ENCODE measurements around the gene SYNC.

The SYNC gene

DNA sequence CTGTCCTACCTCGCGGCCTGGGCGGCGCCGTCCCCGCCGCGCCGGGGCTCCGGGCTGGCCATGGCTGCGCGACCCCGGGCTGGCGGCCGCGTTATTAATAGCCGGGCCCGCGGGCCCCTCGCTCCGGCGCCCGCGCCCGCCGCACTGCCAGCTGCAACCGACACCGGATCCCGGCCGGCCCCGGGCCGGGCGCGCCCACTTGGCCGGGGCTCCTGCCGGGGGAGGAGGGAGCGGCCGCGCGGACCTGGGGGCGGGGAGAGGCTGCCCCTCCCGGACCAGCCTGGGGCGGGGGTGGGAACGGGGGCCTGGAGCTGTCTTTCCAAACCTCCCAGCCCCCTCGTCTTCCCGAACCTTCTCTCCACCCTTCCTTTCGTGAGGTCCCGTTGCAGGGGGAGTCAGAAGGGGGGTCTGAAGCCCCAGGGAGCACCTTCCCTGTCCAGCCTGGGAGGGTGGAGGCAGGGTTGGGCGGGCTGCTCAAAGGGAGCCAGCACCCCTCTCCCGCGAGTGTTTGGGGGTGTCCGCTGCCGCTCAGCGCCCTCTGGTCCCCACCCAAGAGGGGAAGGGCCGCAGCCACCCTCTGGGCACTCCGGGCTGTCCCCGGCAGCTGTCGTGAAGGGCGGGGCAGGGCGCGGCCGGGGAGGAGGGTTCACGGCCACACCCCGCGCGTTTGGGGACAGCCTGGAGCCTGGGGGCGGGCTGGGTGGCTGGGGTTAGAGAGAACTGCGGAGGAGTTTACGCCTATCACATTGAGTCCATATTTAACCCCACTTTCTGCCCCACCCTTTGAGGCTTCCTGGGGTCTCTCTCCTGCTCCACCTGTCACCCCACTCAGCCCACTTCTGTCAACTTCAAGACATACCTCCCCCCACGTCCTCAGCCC is at the start of gene SYNC:
SYNC (minus strand) TSS at position 172 of the 880 bp plus-strand sequence; CDS start at position 62, 110 bp downstream.
- TF ChIP-seq ZFX (IDR thresholded peaks at IDR 0.05) = no peak
- TF ChIP-seq, protein P1, sequence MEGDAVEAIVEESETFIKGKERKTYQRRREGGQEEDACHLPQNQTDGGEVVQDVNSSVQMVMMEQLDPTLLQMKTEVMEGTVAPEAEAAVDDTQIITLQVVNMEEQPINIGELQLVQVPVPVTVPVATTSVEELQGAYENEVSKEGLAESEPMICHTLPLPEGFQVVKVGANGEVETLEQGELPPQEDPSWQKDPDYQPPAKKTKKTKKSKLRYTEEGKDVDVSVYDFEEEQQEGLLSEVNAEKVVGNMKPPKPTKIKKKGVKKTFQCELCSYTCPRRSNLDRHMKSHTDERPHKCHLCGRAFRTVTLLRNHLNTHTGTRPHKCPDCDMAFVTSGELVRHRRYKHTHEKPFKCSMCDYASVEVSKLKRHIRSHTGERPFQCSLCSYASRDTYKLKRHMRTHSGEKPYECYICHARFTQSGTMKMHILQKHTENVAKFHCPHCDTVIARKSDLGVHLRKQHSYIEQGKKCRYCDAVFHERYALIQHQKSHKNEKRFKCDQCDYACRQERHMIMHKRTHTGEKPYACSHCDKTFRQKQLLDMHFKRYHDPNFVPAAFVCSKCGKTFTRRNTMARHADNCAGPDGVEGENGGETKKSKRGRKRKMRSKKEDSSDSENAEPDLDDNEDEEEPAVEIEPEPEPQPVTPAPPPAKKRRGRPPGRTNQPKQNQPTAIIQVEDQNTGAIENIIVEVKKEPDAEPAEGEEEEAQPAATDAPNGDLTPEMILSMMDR (conservative IDR thresholded peaks at IDR 0.05) = no peak
- no peak within 1 kb of the TSS for H3K27ac ChIP-seq

DNA sequence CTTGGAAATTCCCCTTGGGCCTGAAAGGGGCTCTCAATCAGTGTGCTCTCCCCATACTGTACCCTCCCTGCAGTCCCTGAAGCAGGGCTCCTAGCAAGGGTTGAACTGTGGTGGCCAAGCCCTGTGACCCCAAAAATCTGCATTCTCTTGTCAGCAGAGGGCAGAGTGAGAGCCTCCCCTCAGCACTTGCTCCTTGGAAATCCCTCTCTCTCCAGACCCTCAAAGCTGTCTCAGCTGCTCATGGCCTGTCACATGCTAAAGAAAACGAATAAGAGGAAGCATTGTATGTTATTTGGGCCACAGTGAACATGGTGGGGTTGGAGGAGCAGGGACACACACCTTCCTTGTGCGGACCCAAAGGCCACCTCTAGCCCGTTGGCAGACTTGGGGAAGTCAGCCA is 47.2 kb upstream of the SYNC start:
- TF ChIP-seq, protein P1 (conservative IDR thresholded peaks at IDR 0.05) = no peak
- no peak for TF ChIP-seq ZFX (IDR thresholded peaks at IDR 0.05)
- H3K27ac ChIP-seq = no peak overlapping the region

DNA sequence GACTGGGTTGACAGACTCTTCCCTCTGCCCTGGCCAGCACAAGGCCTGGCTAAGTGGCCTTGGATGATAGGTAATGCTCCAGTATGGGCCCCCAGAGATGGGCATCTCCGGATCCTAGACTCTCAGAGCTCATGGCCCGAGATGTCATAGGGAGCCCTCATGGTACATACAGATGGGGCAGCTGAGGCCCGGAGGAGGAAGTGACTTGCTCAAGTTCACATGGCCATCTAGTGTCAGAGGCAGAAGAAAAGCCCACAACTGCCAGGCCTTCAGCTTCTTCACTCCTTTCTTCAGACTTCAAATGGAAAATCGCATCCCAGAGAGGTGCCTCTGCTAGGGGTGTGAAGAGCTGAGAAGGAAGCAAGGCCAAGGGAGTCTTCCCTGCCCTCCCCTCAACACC is 46.8 kb upstream of the SYNC start:
- no peak overlapping the region for H3K27ac ChIP-seq

DNA sequence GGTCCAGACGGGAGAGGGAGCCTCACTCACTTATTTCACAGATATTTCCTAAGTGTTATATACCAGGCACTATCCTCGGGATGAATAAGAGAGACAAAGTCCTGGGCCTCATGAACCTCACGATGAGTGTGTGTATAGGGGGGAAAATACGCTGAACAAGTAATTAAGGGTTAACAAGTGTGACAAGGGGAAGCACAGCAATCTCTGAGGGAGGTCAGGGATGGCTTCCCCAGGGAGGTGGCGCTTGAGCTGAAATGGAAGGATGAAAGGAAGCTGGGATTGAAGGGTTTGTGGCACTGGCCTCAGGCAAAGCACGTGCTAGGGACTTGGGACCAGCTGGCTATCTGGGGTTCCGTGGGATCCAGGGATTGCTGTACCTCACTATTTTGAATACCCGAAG is 46.4 kb upstream of the SYNC start:
- H3K27ac ChIP-seq = no peak overlapping the region
- TF ChIP-seq, protein P1 (conservative IDR thresholded peaks at IDR 0.05) = no peak
- no peak for TF ChIP-seq ZFX (IDR thresholded peaks at IDR 0.05)

More for the DNA sequence above, 46.8 kb upstream of the SYNC start:
- TF ChIP-seq ZFX (IDR thresholded peaks at IDR 0.05) = no peak
- TF ChIP-seq, protein P1 (conservative IDR thresholded peaks at IDR 0.05) = no peak

DNA sequence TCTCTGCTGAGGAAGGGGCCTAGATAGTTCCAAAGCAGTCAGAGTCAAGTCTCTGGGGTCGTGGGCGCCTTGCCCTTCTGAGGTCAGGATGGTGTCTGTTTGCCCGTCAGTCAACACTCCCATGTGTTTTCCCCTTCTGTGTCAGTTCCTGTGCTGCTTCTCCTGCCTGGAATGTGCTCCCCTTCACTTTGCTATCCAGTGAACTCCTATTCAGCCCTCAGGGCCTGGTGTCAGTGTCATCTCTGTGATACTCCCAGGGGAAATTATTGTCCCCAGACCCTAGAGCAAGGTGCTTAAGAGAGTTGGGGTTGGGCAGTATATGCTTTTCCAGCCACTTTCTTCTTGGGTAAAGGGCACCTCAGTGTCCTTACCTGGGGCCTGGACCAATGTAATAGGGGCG is 45.8 kb upstream of the SYNC start:
- TF ChIP-seq, protein P1 (conservative IDR thresholded peaks at IDR 0.05) = no peak
- TF ChIP-seq ZFX (IDR thresholded peaks at IDR 0.05) = no peak
- no peak overlapping the region for H3K27ac ChIP-seq

DNA sequence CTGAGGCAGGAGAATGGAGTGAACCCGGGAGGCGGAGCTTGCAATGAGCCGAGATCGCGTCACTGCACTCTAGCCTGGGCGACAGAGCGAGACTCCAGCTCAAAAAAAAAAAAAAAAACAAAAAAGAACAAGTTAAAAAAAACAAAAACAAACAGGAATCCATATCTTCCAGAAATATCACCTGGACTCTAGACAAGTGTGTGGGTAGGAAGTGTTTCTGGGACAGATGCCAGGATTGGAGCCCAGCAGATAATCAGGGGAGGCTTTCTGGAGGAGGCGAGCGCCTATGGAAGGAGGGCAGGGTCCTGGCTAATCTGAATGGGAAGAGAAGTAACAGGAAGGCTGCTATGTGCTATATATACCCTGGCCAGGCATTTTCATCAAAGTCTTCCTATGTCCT is 43.6 kb upstream of the SYNC start:
- no peak for TF ChIP-seq ZFX (IDR thresholded peaks at IDR 0.05)
- TF ChIP-seq, protein P1 (conservative IDR thresholded peaks at IDR 0.05) = no peak
- peak overlapping the region; percentile 99 for H3K27ac ChIP-seq

DNA sequence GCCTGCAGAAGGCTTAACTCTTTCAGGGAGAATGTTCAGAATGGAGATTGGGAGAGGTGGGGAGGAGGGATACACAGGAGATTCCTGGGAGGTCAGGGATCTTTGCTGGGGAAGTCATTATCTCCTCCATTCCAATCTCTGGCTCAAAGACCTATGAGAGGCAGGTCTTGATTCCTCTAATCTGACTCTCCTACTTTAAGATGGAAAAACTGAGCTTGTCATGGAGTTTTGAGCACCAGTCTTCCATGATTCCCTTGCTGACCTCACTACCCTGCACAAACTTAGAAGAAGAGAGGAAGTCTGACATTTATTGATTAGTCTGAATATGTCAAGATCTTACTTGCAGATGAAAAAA is 41.5 kb upstream of the SYNC start:
- H3K27ac ChIP-seq = peak overlapping the region; percentile 99
- no peak for TF ChIP-seq ZFX (IDR thresholded peaks at IDR 0.05)
- TF ChIP-seq, protein P1 (conservative IDR thresholded peaks at IDR 0.05) = no peak
